Measurements from ENCODE around the gene PLEKHD1. TPM values are rescaled to one million over a fixed set of nuclear protein-coding genes. Genes with fewer than 3 reads are reported as not detected.

PLEKHD1 gene
- total RNA-seq, 1 donor from 2014 or later: 0.48 TPM

GRCh38 chr14:69540654-69541335 is 56.3 kb downstream of the PLEKHD1 start:
- no peak for DNase-seq (ENCODE audit: extremely low spot score, unreplicated experiment)
- Mint-ChIP-seq H3K27me3 (peaks cover 19% of the 10 kb centered on the region), H3K4me3 (no peak overlapping the region), H3K27ac (no peak overlapping the region), H3K4me1 (ENCODE audit: unreplicated experiment) (no peaks in the 10 kb centered on the region), H3K9me3 (no peaks in the 10 kb centered on the region), H3K36me3 (no peaks in the 10 kb centered on the region)
- TF ChIP-seq, protein P1, sequence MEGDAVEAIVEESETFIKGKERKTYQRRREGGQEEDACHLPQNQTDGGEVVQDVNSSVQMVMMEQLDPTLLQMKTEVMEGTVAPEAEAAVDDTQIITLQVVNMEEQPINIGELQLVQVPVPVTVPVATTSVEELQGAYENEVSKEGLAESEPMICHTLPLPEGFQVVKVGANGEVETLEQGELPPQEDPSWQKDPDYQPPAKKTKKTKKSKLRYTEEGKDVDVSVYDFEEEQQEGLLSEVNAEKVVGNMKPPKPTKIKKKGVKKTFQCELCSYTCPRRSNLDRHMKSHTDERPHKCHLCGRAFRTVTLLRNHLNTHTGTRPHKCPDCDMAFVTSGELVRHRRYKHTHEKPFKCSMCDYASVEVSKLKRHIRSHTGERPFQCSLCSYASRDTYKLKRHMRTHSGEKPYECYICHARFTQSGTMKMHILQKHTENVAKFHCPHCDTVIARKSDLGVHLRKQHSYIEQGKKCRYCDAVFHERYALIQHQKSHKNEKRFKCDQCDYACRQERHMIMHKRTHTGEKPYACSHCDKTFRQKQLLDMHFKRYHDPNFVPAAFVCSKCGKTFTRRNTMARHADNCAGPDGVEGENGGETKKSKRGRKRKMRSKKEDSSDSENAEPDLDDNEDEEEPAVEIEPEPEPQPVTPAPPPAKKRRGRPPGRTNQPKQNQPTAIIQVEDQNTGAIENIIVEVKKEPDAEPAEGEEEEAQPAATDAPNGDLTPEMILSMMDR (conservative IDR thresholded peaks at IDR 0.05): no peak

GRCh38 chr14:69542311-69542710 is 57.8 kb downstream of the PLEKHD1 start:
- Mint-ChIP-seq H3K4me1 (ENCODE audit: unreplicated experiment) (no peaks in the 10 kb centered on the region), H3K9me3 (peaks cover 6% of the 10 kb centered on the region), H3K4me3 (no peak overlapping the region), H3K27me3 (peaks cover 28% of the 10 kb centered on the region), H3K36me3 (no peaks in the 10 kb centered on the region), H3K27ac (no peak overlapping the region)
- DNase-seq (ENCODE audit: extremely low spot score, unreplicated experiment): no peak
- TF ChIP-seq, protein P1 (conservative IDR thresholded peaks at IDR 0.05): no peak

GRCh38 chr14:69543341-69544115 is 59.0 kb downstream of the PLEKHD1 start:
- Mint-ChIP-seq H3K4me3 (no peak overlapping the region), H3K27me3 (peaks cover 34% of the 10 kb centered on the region), H3K36me3 (no peaks in the 10 kb centered on the region), H3K9me3 (peaks cover 6% of the 10 kb centered on the region), H3K27ac (no peak overlapping the region), H3K4me1 (ENCODE audit: unreplicated experiment) (no peaks in the 10 kb centered on the region)
- TF ChIP-seq, protein P1 (conservative IDR thresholded peaks at IDR 0.05): no peak
- no peak for DNase-seq (ENCODE audit: extremely low spot score, unreplicated experiment)

- TF ChIP-seq, protein P1 (conservative IDR thresholded peaks at IDR 0.05): peak; percentile 96
- Mint-ChIP-seq H3K9me3 (peaks cover 6% of the 10 kb centered on the region), H3K4me1 (ENCODE audit: unreplicated experiment) (no peaks in the 10 kb centered on the region), H3K36me3 (no peaks in the 10 kb centered on the region), H3K4me3 (peak overlapping the region; percentile 77), H3K27me3 (peaks cover 55% of the 10 kb centered on the region), H3K27ac (peak overlapping the region; percentile 50)
- peak; percentile 77 for DNase-seq (ENCODE audit: extremely low spot score, unreplicated experiment)
Measured at GRCh38 chr14:69547701-69548348, 63.3 kb downstream of the PLEKHD1 start.

DNA sequence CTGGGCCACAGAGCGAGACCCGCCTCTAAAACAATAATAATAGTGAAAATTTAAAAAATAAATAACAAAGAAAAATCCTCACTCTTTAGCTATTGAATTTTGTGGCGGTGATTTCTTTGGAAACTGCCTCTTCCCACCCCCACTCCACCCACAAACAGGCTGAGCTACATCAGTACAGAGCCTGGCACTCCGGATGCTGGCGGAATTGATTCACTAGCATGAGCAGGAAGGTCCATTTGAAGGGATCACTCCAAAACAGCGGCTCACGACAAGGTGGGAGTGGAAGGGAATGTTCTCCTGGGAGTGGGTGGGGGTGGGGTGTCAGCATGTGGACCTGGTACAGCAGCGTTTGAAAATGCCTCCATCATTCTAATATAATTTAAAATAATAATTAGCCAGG is 64.0 kb downstream of the PLEKHD1 start:
- Mint-ChIP-seq H3K4me3 (no peak overlapping the region), H3K9me3 (peaks cover 6% of the 10 kb centered on the region), H3K27me3 (peaks cover 54% of the 10 kb centered on the region), H3K36me3 (no peaks in the 10 kb centered on the region), H3K27ac (no peak overlapping the region), H3K4me1 (ENCODE audit: unreplicated experiment) (no peaks in the 10 kb centered on the region)
- TF ChIP-seq, protein P1 (conservative IDR thresholded peaks at IDR 0.05): no peak
- no peak for DNase-seq (ENCODE audit: extremely low spot score, unreplicated experiment)
